B cell (primary cell): ENCODE data around the gene COG2. TPM values are rescaled to one million over a fixed set of nuclear protein-coding genes. Genes with fewer than 3 reads are reported as not detected.

Source experiments
- ATAC-seq: fragments of 200-7000 bp; cut with Tn5 transposase; one replicate; pipeline ENCODE4 v1.10.0; 2021; ENCODE audit warnings: low read depth, mild to moderate bottlenecking, moderate number of reproducible peaks, moderate library complexity
- CTCF ChIA-PET: fragments of 350-600 bp; sonication (Branson Sonifier 250); formaldehyde crosslinking; loops from one replicate; lab custom pipeline; 2021; ENCODE audit warnings: antibody characterized with exemption, inconsistent platforms; lab: Charles Lee
- POLR2A ChIA-PET: fragments of 350-600 bp; sonication (Branson Sonifier 250); formaldehyde crosslinking; loops from one replicate; lab custom pipeline; 2021; ENCODE audit warnings: antibody characterized with exemption; lab: Charles Lee
- DNase-seq: peaks from one replicate; pipeline ENCODE4 v3.0.0; 2013
- H2AFZ ChIP-seq: 2 replicates; pipeline ENCODE4 v1.6.1; 2012; ENCODE audit warnings: mild to moderate bottlenecking, low read depth, low read length; ENCODE audit not compliant: insufficient read depth, poor library complexity, severe bottlenecking
- H3K27ac ChIP-seq, 2 donors: 1 replicate in 1 of 2; 2 replicates in 1 of 2; pipeline ENCODE4 v1.5.1; 2012 to 2013; ENCODE audit warnings: low read length in 2 of 2, mild to moderate bottlenecking in 2 of 2, moderate library complexity in 1 of 2
- H3K27me3 ChIP-seq, 4 experiments: fragments of 200-600 bp in 1 of 4; sonication (generic) in 1 of 4; replicated peaks in 1 of 4; 1 replicate in 2 of 4; 2 replicates in 2 of 4; pipeline versions ENCODE4 v1.6.1 to v1.7.0; 2013 to 2016; ENCODE audit warnings: low read length in 3 of 4, mild to moderate bottlenecking in 2 of 4, mixed read lengths in 1 of 4, moderate library complexity in 1 of 4; ENCODE audit not compliant: insufficient read depth in 4 of 4, control insufficient read depth in 3 of 4; ENCODE audit errors: control extremely low read depth in 1 of 4
- H3K36me3 ChIP-seq, 2 experiments: replicated peaks in 1 of 2; 1 replicate in 1 of 2; 2 replicates in 1 of 2; pipeline versions ENCODE4 v1.6.1 to v1.7.1; 2013; ENCODE audit warnings: low read length in 1 of 2; ENCODE audit not compliant: insufficient read depth in 2 of 2, control insufficient read depth in 1 of 2; ENCODE audit errors: control extremely low read depth in 1 of 2, extremely low read depth in 1 of 2
- H3K4me1 ChIP-seq, 2 donors: fragments of 200-600 bp in 1 of 2; sonication (generic) in 1 of 2; 1 replicate in 1 of 2; 2 replicates in 1 of 2; pipeline versions ENCODE4 v1.5.1 to v1.6.1; 2013 to 2017; ENCODE audit warnings: low read length in 2 of 2; ENCODE audit not compliant: control insufficient read depth in 2 of 2, insufficient read depth in 2 of 2
- H3K4me2 ChIP-seq: replicated peaks from 2 replicates; pipeline ENCODE3; 2012; ENCODE audit warnings: mild to moderate bottlenecking, low read depth, low read length; ENCODE audit not compliant: poor library complexity, severe bottlenecking
- H3K4me3 ChIP-seq, 5 experiments: fragments of 200-600 bp in 1 of 5; sonication (generic) in 1 of 5; 1 replicate in 3 of 5; 2 replicates in 2 of 5; pipeline versions ENCODE4 v1.5.1 to v1.7.0; 2011 to 2016; ENCODE audit warnings: low read length in 4 of 5, mild to moderate bottlenecking in 4 of 5, low read depth in 2 of 5, control low read depth in 1 of 5, moderate library complexity in 1 of 5; ENCODE audit not compliant: insufficient read depth in 1 of 5; ENCODE audit errors: control extremely low read depth in 1 of 5, extremely low read depth in 1 of 5
- H3K79me2 ChIP-seq: fragments of 200-600 bp; sonication (generic); one replicate; pipeline ENCODE4 v1.6.0; 2016; ENCODE audit warnings: low read length; ENCODE audit not compliant: control insufficient read depth, insufficient read depth
- H3K9ac ChIP-seq: fragments of 200-600 bp; sonication (generic); 2 replicates; pipeline ENCODE4 v1.6.1; 2017; ENCODE audit warnings: mild to moderate bottlenecking, low read length, moderate library complexity
- H3K9me3 ChIP-seq, 3 donors: one replicate each; pipeline versions ENCODE4 v1.6.1 to v1.7.1; 2013; ENCODE audit warnings: low read length in 2 of 3; ENCODE audit not compliant: control insufficient read depth in 2 of 3, insufficient read depth in 1 of 3; ENCODE audit errors: control extremely low read depth in 1 of 3
- H4K20me1 ChIP-seq: 2 replicates; pipeline ENCODE4 v1.6.0; 2012; ENCODE audit warnings: mild to moderate bottlenecking, low read length; ENCODE audit not compliant: insufficient read depth, control insufficient read depth, poor library complexity, severe bottlenecking
- H3K27ac Mint-ChIP-seq: one replicate; pipeline ENCODE4 v1.8.0; 2021; ENCODE audit warnings: mixed read lengths
- H3K27me3 Mint-ChIP-seq: one replicate; pipeline ENCODE4 v1.8.0; 2021; ENCODE audit warnings: mixed read lengths
- H3K4me1 Mint-ChIP-seq: one replicate; pipeline ENCODE4 v1.8.0; 2021; ENCODE audit warnings: mixed read lengths
- H3K4me3 Mint-ChIP-seq: one replicate; pipeline ENCODE4 v1.8.0; 2021; ENCODE audit warnings: mixed read lengths
- H3K9me3 Mint-ChIP-seq: one replicate; pipeline ENCODE4 v1.8.0; 2022; ENCODE audit warnings: mixed read lengths; ENCODE audit not compliant: insufficient read depth
- CTCF ChIP-seq: fragments of 200-600 bp; IDR thresholded peaks from one replicate; pipeline ENCODE4 v1.8.0; 2022; ENCODE audit warnings: antibody characterized with exemption, mild to moderate bottlenecking
- EZH2 ChIP-seq: IDR thresholded peaks from 2 replicates; pipeline ENCODE4 v1.6.1; 2012; ENCODE audit warnings: borderline replicate concordance, low read depth, mild to moderate bottlenecking, moderate library complexity, low read length; ENCODE audit not compliant: insufficient read depth, poor library complexity, severe bottlenecking
- WGBS: methylation state at CpG from one replicate; pipeline ENCODE4 v1.1.5; 2013; ENCODE audit warnings: missing lambda C conversion rate; ENCODE audit not compliant: insufficient coverage; 5-methylcytosine and 5-hydroxymethylcytosine counted together
- intact Hi-C: fragments of 100-400 bp; cut with micrococcal nuclease; formaldehyde crosslinking; loops from one replicate; pipeline ENCODE4 v1.10.0; 2022
- polyA plus RNA-seq: library from polyadenylated mRNA; depleted of rRNA; stranded (reverse); fragments of >200 nt; gene quantifications from 2 replicates; pipeline ENCODE4 v1.2.3, GENCODE V29; 2012
- total RNA-seq, 2 donors: library from RNA; stranded (reverse); fragments of 120-200 nt in 1 of 2; gene quantifications; 1 replicate in 1 of 2; 2 replicates in 1 of 2; pipeline versions ENCODE4 v1.2.3 to v1.2.4, GENCODE V29; 2013 to 2022

Gene COG2
- total and polyA plus RNA-seq, 2 donors (not counting 1 experiment from before 2014, with no cell fraction given): 17.0 to 42.5 TPM

GRCh38 chr1:230694991-230695390 is 52.7 kb downstream of the COG2 start:
- no peak overlapping the region for H3K4me2 ChIP-seq
- no peak overlapping the region for H3K4me3 ChIP-seq
- Mint-ChIP-seq H3K4me3 (no peak overlapping the region), H3K27ac (no peak overlapping the region), H3K4me1 (no peaks in the 10 kb centered on the region), H3K27me3 (no peaks in the 10 kb centered on the region), H3K9me3 (no peaks in the 10 kb centered on the region)
- no peaks in the 10 kb centered on the region for H3K27me3 ChIP-seq
- no peak overlapping the region for H3K27ac ChIP-seq
- no peaks in the 10 kb centered on the region for H3K9me3 ChIP-seq
- ChIA-PET POLR2A (no interaction called here), CTCF (no interaction called here)
- peaks cover 10 to 43% of the 10 kb centered on the region in 2 experiments for H3K36me3 ChIP-seq
- H3K4me1 ChIP-seq: no peaks in the 10 kb centered on the region
- no peaks in the 10 kb centered on the region for H4K20me1 ChIP-seq
- 63% methylated on average over 4 of the region's 4 CpGs for WGBS
- no peak for TF ChIP-seq EZH2
- TF ChIP-seq CTCF: no peak
- no peak overlapping the region for H2AFZ ChIP-seq
- DNase-seq (no peak), ATAC-seq (no peak)
- no peaks in the 10 kb centered on the region for H3K79me2 ChIP-seq
- no peak overlapping the region for H3K9ac ChIP-seq
- intact Hi-C loops: no loop called here

GRCh38 chr1:230696218-230696617 is 53.9 kb downstream of the COG2 start:
- no peak overlapping the region for H3K27ac Mint-ChIP-seq
- Histone ChIP-seq H3K9ac (no peak overlapping the region), H3K4me2 (no peak overlapping the region), H3K4me1 (no peaks in the 10 kb centered on the region), H3K27ac (no peak overlapping the region), H3K36me3 (peaks cover 10 to 30% of the 10 kb centered on the region in 2 experiments), H3K27me3 (peaks cover 0 to 3% (median 0%) of the 10 kb centered on the region in 4 experiments), H2AFZ (no peak overlapping the region), H3K4me3 (no peak overlapping the region), H3K9me3 (no peaks in the 10 kb centered on the region), H4K20me1 (no peaks in the 10 kb centered on the region), H3K79me2 (no peaks in the 10 kb centered on the region)
- WGBS: 98% methylated on average over 8 of the region's 8 CpGs
- intact Hi-C loops: no loop called here
- no peak overlapping the region for H3K4me3 Mint-ChIP-seq
- TF ChIP-seq CTCF: no peak
- no peak for TF ChIP-seq EZH2
- H3K4me1 Mint-ChIP-seq: no peaks in the 10 kb centered on the region
- ATAC-seq (no peak), DNase-seq (no peak)
- POLR2A ChIA-PET: no interaction called here
- CTCF ChIA-PET: no interaction called here
- H3K9me3 Mint-ChIP-seq: no peaks in the 10 kb centered on the region
- no peaks in the 10 kb centered on the region for H3K27me3 Mint-ChIP-seq
